NCI-H446 (cell line): Measurements from ENCODE around the gene S100PBP.
A peak's percentile ranks its signal among the peaks of the same experiment; 100 is the strongest.
"Not testable (repeated sequence)": the region's sequence is repeated elsewhere in the genome, so short reads cannot be mapped to it uniquely, and the experiment has no call there.

Experiments used
- DNase-seq, 2 experiments: peaks; one replicate each; lab custom pipeline; 2025; lab: John Stamatoyannopoulos, UW

The S100PBP gene

DNA sequence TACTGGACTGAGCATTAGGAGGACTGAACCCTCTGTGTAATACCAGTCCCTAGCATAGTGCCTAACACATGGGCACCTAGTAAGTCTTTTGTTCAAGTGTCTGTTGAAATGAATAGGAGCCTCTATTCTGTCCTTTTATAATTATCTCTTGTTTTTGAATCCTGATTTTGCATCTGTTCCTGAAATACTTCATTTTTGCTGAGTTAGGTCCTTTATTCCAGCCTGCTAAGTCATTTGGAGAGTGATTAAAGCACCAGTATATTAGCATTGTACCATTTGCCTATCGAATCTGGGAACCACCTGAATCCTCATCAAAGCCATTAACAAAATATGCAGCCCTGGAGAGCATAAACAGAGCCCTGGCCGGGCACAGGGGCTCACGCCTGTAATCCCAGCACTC is 32.6 kb upstream of the S100PBP start:
- no peak for DNase-seq

- DNase-seq = no peak
Measured at GRCh38 chr1:32786856-32787255, 30.6 kb upstream of the S100PBP start.

DNA sequence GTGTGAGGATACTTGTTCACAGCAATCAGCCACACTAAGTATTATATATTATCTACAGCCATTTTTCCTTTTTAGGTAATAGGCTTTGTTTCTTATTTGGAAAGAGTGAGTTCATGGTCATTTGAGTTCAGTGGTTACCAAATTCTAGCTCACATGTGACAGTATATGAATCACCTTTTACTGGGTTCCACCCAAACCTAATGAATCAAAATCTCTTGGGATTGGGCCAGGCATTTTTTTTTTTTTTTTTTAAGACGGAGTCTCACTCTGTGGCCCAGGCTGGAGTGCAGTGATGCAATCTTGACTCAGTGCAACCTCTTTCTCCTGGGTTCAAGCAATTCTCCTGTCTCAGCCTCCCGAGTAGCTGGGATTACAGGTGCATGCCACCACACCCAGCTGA is 28.1 kb upstream of the S100PBP start:
- DNase-seq = not testable (repeated sequence)

DNA sequence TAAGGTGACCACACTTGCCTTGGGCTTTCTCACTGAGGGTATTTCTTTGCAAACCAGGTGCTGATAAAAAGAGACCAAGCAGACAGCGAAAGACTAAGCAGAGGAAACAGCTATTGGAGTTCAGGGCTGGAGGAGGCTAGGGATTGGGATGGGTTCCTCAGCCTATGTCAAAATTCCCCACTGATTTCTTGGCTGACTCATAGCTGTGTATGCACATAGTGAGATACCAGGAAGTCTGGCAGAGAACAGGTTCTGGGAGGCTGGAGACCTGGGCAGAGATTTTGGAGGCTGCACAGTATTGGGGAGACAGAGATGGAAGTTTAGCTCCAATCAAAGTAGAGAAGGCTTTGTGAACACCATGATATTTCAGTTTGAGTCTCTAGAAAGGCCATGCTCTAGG is 25.6 kb upstream of the S100PBP start:
- DNase-seq = no peak

DNA sequence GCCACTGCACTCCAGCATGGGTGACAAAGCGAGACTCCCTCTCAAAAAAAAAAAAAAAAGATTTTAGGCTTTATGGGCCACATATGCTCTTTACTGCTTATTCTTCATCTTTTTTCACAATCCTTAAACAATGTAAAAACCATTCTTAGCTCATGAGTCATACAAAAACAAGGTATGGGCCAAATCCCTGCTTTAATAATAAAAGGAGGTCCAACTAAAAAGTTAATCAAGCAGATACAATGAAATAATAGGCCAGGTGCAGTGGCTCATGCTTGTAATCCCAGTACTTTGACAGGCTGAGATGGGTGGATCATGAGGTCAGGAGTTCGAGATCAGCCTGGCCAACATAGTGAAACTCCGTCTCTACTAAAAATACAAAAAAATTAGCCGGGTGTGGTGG is 21.7 kb upstream of the S100PBP start:
- not testable (repeated sequence) for DNase-seq

GRCh38 chr1:32797456-32797855 is 20.0 kb upstream of the S100PBP start:
- DNase-seq = no peak

- DNase-seq = no peak
Measured at GRCh38 chr1:32798191-32798590, 19.3 kb upstream of the S100PBP start.

DNA sequence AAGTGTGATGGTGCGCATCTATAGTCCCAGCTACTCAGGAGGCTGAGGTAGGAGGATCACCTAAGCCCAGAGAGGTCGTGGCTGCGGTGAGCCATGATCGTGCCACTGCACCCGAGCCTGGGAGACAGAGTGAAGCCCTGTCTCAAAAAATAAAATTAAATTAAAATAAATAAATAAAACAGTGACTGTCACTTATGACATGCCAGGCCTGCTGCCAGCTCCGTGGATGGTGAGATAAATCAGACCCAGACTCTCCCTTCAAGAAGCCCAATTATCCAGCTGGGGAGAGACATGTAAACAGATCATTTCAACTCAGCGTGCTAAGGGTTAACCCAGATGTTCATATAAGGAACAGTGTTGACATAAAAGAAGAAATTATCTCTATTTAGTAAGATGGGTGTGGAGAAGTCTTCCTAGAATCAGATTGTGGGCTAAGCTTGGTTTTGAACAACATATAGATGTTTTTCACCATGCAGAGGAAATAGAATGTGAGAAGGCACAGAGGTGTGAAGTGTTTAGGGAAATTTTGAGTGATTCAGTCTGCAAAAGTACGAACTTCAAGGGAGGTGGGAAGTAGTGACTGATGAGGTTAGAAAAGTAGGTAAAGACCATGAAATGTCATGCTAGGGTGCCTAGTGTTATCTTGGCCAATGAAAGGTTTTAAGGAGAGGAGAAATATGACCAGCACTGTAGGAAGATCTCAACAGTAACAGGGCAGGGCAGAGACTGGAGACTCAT is 18.6 kb upstream of the S100PBP start:
- no peak for DNase-seq

DNA sequence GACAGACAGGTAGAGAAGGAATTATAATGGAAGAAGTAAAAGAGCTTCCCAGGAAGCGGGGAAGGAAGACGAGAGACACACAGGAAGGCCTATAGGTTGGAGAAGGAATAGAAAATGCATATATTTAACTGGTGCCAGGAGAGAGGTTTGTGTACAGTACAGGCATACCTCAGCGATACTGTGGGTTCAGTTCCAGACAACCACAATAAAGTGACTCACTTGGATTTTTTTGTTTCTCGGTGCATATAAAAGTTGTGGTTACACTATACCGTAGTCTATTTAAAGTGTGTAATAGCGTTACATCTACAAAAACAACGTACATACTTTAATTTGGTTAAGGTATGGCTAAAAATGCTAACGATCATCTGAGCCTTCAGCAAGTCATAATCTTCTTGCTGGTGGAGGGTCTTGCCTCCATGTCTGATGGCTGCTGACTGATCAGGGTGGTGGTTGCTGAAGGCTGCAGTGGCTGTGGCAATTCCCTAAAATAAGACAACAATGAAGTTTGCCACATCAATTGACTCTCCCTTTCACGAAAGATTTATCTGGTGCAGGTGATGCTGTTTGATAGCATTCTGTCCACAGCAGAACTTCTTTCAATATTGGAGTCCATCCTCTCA is 16.2 kb upstream of the S100PBP start:
- DNase-seq = no peak

DNA sequence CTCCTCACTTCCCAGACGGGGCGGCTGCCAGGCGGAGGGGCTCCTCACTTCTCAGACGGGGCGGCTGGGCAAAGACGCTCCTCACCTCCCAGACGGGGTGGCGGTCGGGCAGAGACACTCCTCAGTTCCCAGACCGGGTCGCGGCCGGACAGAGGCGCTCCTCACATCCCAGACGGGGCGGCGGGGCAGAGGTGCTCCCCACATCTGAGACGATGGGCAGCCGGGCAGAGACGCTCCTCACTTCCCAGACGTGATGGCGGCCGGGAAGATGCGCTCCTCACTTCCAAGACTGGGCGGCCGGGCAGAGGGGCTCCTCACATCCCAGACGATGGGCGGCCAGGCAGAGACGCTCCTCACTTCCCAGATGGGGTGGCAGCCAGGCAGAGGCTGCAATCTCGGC is 13.0 kb upstream of the S100PBP start:
- not testable (repeated sequence) for DNase-seq

DNA sequence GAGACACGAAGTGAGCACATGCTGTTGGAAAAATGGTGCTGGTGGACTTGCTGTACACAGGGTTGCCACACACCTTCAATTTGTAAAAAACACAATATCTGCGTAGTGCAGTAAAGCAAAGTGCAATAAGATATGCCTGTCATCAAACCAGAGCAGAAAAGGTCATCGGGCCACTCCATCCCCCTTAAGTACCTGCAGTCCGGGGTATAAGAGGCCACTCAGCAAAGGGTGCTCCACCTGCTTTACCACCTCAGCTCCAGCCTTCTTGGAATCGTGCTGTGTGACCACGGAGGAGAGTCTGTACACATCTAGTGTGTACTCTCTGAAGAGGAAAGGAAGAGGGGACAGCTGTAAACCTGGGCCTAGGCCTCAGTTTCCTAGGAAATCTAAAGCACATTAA is 11.2 kb upstream of the S100PBP start:
- no peak for DNase-seq

DNA sequence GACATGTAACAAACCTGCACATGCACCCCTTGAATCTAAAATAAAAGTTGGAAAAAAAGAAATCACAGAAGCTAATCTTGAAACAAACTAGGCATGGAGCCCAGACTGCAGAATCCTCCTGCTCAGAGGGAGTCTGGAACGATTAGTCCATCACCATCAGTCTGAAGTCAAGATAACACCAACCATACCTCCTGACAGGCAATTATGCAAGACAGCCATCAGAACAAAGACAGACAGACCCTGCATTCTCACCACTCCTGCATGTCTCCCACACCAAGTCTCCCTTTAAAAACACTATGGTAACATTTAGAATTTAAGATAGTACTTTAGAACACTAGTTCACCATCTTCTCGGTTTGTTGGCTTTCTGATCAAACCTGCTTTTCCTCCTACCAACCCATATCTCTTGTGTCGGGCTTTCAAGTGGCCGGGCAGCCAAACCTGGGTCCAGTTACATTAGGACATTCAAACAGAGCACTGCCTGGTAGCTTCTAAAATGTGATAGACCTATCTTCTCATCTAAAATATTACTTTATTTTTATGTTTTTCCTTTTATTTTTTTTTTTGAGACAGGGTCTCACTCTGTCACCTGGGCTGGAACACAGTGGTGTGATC is 10.4 kb upstream of the S100PBP start:
- DNase-seq = no peak

DNA sequence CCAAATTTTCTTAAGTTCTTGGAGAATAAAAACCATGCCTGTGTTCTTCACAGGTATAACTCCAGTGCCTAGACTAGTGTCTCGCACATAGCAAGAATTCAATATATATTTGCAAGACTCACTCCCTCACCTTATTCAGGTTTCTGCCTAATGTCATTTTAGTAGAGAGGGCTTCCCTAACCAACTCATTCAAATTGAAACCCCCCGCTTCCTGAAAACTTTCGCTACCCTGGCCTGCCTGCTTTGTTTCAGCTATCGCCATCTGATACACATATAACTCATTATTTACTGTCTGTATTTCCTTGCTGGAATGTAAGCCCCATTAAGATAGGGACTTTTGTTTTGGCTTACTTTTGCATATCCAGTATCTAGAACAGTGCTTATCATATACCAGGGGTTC is 8.9 kb upstream of the S100PBP start:
- no peak for DNase-seq

DNA sequence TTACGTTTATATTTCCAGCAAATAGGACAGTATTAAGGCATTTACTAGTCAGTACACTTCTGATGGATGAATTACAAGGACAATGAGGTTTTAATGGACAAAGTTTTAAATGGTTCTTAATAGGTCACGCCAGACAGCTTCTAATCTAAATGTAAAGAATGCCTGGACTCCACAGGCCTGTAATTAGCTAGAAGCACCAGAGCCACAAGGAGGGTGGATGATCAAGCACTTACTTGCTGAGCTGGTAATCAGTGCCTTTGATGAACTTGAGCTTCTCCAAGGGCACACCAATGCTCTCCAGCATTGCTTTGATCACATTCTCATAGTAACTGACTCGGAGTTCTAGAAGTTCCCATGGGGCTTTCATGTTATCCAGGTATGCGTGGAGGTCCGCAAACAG is 7.1 kb upstream of the S100PBP start:
- DNase-seq = no peak

GRCh38 chr1:32811265-32811664 is 6.2 kb upstream of the S100PBP start:
- DNase-seq = no peak

- DNase-seq = no peak
Measured at GRCh38 chr1:32811917-32812316, 5.5 kb upstream of the S100PBP start.

GRCh38 chr1:32813941-32814739 is 3.3 kb upstream of the S100PBP start:
- DNase-seq = no peak

GRCh38 chr1:32816676-32817158 is 736 bp upstream of the S100PBP start:
- peak in 1 of 2 experiments; percentile 47 for DNase-seq

DNA sequence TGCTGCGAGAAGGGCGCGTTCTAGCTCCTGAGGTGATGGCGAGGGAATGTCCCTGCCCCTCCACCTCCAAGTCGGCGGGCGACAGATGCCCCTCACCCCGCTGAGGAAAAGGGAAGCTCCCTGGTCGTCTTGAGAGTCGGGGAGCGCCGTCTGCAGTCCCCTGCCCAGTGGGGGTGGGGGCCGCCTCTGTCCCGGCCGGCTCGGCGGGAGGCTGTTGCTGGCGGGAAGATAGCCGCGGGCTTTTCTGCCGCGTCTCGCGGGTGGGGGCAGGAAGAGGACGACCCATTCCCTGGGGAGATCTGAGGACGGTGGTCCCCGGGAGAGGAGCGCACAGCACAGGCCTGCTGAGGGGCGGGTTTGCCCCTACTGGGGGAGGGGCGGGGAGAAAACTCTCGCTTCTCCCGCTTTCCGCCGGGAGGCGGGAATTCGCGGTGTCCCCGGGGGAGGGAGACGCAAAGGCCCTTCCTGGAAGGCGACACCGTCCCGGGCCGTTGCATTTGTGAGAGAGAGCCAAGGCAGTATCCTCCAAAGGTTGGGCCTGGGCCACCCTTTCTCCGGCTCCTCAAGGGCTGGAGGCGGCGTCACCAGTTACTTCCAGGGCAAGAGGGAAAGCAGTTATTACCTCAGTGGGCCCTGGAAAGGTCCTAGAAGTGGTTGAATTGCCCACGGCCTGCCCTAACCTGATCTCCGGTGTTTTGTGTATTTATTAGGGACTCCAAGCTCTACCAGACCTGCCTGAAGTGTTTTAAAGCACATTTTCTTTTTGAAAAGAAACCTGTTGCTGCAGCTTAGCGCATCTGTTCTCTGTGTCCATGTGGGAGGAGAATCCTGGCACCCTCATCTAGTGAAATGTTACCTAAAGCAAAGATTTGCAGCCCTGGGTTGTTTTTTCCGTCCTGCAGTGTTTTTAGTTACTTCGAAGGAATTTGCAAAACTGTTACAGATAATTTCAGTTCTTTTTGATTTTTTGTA is 648 bp downstream of the S100PBP start:
- peak; percentile 71 to 76 for DNase-seq

DNA sequence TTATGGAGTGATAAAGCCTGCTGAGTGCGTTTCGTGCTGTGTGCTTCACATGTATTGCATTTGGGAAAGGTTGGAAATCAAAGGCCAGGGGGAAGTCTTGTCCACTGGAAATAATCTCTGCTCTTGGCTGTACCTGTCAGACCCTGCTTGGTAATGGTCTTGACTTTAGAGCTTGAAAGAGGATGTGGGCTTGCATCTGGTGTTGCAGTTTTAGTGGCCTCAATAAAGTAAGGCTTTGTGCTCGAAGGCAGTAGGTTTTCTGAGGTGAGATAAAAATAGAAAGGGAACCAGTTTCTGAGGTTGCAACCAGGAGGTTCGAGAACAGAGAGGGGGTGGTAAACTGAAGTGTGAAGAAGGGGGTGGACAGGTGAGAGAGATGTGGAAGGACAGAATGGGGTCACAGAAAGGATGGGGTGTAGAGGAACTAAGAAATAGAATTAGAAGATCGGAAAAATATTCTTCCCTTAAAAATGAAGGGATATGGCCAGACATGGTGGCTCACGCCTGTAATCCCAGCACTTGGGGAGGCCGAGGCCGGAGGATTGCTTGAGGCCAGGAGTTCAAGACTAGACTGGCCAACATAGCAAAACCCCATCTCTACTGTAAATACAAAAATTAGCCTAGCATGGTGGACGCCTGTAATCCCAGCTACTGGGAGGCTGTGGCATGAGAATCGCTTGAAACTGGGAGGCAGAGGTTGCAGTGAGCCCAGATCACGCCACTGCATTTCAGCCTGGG is 1.5 kb downstream of the S100PBP start:
- no peak for DNase-seq

DNA sequence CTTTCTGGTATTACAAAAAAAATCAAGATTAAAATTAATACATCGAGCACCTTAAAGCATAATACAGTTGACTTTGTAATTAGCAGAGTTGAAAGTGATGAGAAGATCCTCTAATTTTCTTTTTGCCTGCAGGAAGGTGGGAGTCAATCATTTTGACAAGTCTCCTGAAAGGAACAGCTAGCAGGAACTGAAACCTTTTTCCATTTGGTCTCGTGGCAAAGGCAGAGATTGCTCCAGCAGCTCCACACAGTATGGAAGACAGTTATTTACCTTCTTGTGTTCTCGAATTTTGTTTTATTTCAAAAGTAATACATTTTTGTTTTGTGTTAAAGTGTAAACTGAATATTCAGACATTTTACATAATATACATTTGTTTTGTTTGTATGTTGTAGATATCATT is 7.7 kb downstream of the S100PBP start:
- no peak for DNase-seq
